ENCODE measurements around the gene PDIA5. TPM values are rescaled to one million over a fixed set of nuclear protein-coding genes. Genes with fewer than 3 reads are reported as not detected.

Gene PDIA5
- total and polyA plus RNA-seq, 2 of the 4 experiments (the other 2 are of a cell fraction), result 19.4 to 42.0 TPM

DNA sequence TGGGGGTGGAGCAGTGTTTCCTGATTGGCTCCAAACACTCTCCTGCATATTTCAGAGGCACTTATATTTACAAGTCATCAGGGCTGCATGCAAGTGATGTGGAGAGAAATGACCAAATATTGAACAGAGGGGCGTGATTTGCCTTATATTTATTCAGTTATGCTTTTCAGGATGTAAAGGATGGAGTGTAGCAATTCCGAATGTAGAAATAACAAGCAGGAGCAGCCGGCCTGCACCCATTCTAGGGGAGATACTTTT, 19.8 kb upstream of the PDIA5 start:
- in situ Hi-C loops (cut with MboI; ENCODE audit: low sequenced_read_pairs) (no loop called here), dilution Hi-C loops (cut with HindIII; ENCODE audit: low sequenced_read_pairs, unreplicated experiment) (no loop called here), intact Hi-C loops (cut with micrococcal nuclease) (no loop called here)
- Histone ChIP-seq H2BK120ac (ENCODE audit: low read depth, low read length) (no peak overlapping the region), H2AK9ac (replicated peaks; ENCODE audit: low read depth, low read length, poor library complexity) (no peak overlapping the region), H3K56ac (ENCODE audit: extremely low read depth, insufficient read depth, low read length) (no peak overlapping the region), H2BK5ac (ENCODE audit: low read depth, low read length, poor library complexity, severe bottlenecking) (no peak overlapping the region), H4K91ac (ENCODE audit: insufficient read depth, low read depth, low read length) (no peak overlapping the region), H3K4me3 (ENCODE audit: insufficient read depth, low read depth, low read length) (no peak overlapping the region), H3K9me3 (ENCODE audit: control insufficient read depth, insufficient read depth, low read length) (no peaks in the 10 kb centered on the region), H3K4ac (ENCODE audit: low read depth, low read length) (no peak overlapping the region), H3K27ac (ENCODE audit: insufficient read depth, low read length) (no peak overlapping the region), H2BK20ac (ENCODE audit: low read depth, low read length) (no peak overlapping the region), H3K18ac (ENCODE audit: low read depth, low read length) (no peak overlapping the region), H4K8ac (ENCODE audit: low read depth in 2 of 2, low read length in 2 of 2) (no peak overlapping the region), H3K9me1 (ENCODE audit: insufficient read depth, low read length) (no peaks in the 10 kb centered on the region), H2AFZ (replicated peaks; ENCODE audit: low read length, poor library complexity) (no peak overlapping the region), H2AK5ac (ENCODE audit: low read depth, low read length) (no peak overlapping the region), H4K5ac (ENCODE audit: low read depth, low read length) (no peak overlapping the region), H3K14ac (replicated peaks; ENCODE audit: low read depth, low read length) (no peak overlapping the region), H3K27me3 (ENCODE audit: control insufficient read depth, insufficient read depth, low read length) (peaks cover 47% of the 10 kb centered on the region), H3K4me1 (ENCODE audit: control insufficient read depth, insufficient read depth, low read length) (no peaks in the 10 kb centered on the region), H3K9ac (ENCODE audit: low read depth, low read length) (no peak overlapping the region), H4K20me1 (ENCODE audit: insufficient read depth, low read length) (no peaks in the 10 kb centered on the region), H3K23ac (ENCODE audit: low read depth, low read length) (no peak overlapping the region), H3K36me3 (ENCODE audit: control insufficient read depth, insufficient read depth, low read length) (no peaks in the 10 kb centered on the region), H3K79me1 (ENCODE audit: low read depth in 1 of 2, low read length in 2 of 2) (no peaks in the 10 kb centered on the region), H2BK15ac (ENCODE audit: low read depth, low read length) (no peak overlapping the region), H3K4me2 (ENCODE audit: low read depth, low read length) (no peak overlapping the region)
- BruUV-seq (replicated peaks), result no TSS peak
- TF ChIP-seq CEBPB (IDR thresholded peaks at IDR 0.05; ENCODE audit: low read depth, low read length), result no peak
- TF ChIP-seq MXI1 (IDR thresholded peaks at IDR 0.05; ENCODE audit: borderline replicate concordance, low read depth, low read length), result no peak
- no peak for TF ChIP-seq BHLHE40 (IDR thresholded peaks at IDR 0.05; ENCODE audit: low read depth, low read length)
- no peak for TF ChIP-seq FOS (IDR thresholded peaks at IDR 0.05; ENCODE audit: low read depth, low read length)
- no peak for TF ChIP-seq CHD1 (IDR thresholded peaks at IDR 0.05; ENCODE audit: low read depth, low read length)
- no peak for TF ChIP-seq USF2 (IDR thresholded peaks at IDR 0.05; ENCODE audit: low read depth, low read length)
- TF ChIP-seq RFX5 (IDR thresholded peaks at IDR 0.05; ENCODE audit: low read depth, low read length), result no peak
- TF ChIP-seq NFE2L2 (IDR thresholded peaks at IDR 0.05; ENCODE audit: low read depth, low read length), result no peak
- TF ChIP-seq, protein P1, sequence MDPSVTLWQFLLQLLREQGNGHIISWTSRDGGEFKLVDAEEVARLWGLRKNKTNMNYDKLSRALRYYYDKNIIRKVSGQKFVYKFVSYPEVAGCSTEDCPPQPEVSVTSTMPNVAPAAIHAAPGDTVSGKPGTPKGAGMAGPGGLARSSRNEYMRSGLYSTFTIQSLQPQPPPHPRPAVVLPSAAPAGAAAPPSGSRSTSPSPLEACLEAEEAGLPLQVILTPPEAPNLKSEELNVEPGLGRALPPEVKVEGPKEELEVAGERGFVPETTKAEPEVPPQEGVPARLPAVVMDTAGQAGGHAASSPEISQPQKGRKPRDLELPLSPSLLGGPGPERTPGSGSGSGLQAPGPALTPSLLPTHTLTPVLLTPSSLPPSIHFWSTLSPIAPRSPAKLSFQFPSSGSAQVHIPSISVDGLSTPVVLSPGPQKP (IDR thresholded peaks at IDR 0.05; ENCODE audit: borderline replicate concordance, low read depth, low read length), result no peak
- TF ChIP-seq RCOR1 (IDR thresholded peaks at IDR 0.05; ENCODE audit: insufficient replicate concordance, low read length), result no peak
- TF ChIP-seq MAZ (IDR thresholded peaks at IDR 0.05; ENCODE audit: borderline replicate concordance, low read depth, low read length), result no peak
- no peak for TF ChIP-seq SMC3 (IDR thresholded peaks at IDR 0.05; ENCODE audit: low read depth, low read length)
- TF ChIP-seq CTCF (conservative IDR thresholded peaks at IDR 0.05; ENCODE audit: low read depth, low read length), result no peak
- no peak for TF ChIP-seq MAFK (IDR thresholded peaks at IDR 0.05; ENCODE audit: low read depth, low read length)
- WGBS, 2 experiments (ENCODE audit: extremely low coverage in 2 of 2, insufficient read length in 1 of 2), result 50% methylated on average over 2 of the region's 3 CpGs; no CpG with 5 or more reads in 1 of the 2 experiments
- CTCF ChIA-PET, result no interaction called here
- POLR2A ChIA-PET (ENCODE audit: unreplicated experiment), result no interaction called here
- ATAC-seq (ENCODE audit: low read depth) (no peak), DNase-seq (no peak)
